SH-SY5Y (cell line): ENCODE data around the gene RCBTB1.

Experiments used
- GATA2 ChIP-seq: IDR thresholded peaks from 2 replicates; pipeline ENCODE4 v1.6.1; 2011; ENCODE audit warnings: mild to moderate bottlenecking, low read depth, low read length
- GATA3 ChIP-seq: IDR thresholded peaks from 2 replicates; pipeline ENCODE4 v1.6.1; 2011; ENCODE audit warnings: low read depth, mild to moderate bottlenecking, low read length, moderate library complexity

- TF ChIP-seq GATA2 (no peak), GATA3 (no peak)
Measured at GRCh38 chr13:49559006-49559405, 26.4 kb downstream of the RCBTB1 start.
